Measurements from ENCODE around the gene LARP1. TPM values are rescaled to one million over a fixed set of nuclear protein-coding genes. Genes with fewer than 3 reads are reported as not detected.
A peak's percentile ranks its signal among the peaks of the same experiment; 100 is the strongest.

LARP1 gene
- total and polyA plus RNA-seq, 9 of the 15 experiments (the other 6 are each of a cell fraction or from before 2014, with no cell fraction given) = 22.6 to 300 (median 92.0) TPM

DNA sequence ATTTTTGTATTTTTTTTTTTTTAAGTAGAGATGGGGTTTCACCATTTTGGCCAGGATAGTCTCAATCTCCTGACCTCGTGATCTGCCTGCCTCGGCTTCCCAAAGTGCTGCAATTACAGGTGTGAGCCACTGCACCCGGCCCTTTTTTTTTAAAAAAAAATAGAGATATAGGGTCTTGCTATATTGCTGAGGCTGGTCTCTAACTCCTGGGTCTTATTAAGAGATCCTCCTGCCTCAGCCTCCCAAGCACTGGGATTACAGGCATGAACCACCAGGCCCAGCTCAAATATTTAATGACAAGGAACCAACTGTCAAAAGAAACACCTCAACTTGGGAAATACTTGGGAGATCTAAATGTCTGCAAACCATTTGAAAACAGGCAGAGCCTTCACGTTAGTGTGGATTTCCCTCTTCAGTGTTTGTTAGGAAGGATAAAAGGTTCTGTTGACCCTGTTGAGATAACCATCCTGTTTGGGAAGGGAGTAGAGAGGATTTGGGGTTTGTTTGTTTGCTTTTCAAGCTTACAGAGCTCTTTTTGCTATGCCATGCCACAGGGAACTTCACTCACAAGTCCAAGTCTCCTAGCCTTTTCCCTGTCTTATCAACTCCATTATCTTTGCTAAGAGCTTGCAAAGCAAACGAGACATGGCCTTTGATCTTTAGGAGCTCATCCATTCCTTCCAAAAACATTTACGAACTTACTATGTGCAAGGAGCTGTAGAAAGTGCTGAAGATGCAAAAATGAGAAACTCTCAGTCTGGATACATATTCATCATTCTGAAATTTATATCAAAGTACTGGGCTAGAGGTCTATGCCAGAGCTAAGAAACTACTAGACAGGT is 87.7 kb downstream of the LARP1 start (continued):
- TF ChIP-seq, protein P1, sequence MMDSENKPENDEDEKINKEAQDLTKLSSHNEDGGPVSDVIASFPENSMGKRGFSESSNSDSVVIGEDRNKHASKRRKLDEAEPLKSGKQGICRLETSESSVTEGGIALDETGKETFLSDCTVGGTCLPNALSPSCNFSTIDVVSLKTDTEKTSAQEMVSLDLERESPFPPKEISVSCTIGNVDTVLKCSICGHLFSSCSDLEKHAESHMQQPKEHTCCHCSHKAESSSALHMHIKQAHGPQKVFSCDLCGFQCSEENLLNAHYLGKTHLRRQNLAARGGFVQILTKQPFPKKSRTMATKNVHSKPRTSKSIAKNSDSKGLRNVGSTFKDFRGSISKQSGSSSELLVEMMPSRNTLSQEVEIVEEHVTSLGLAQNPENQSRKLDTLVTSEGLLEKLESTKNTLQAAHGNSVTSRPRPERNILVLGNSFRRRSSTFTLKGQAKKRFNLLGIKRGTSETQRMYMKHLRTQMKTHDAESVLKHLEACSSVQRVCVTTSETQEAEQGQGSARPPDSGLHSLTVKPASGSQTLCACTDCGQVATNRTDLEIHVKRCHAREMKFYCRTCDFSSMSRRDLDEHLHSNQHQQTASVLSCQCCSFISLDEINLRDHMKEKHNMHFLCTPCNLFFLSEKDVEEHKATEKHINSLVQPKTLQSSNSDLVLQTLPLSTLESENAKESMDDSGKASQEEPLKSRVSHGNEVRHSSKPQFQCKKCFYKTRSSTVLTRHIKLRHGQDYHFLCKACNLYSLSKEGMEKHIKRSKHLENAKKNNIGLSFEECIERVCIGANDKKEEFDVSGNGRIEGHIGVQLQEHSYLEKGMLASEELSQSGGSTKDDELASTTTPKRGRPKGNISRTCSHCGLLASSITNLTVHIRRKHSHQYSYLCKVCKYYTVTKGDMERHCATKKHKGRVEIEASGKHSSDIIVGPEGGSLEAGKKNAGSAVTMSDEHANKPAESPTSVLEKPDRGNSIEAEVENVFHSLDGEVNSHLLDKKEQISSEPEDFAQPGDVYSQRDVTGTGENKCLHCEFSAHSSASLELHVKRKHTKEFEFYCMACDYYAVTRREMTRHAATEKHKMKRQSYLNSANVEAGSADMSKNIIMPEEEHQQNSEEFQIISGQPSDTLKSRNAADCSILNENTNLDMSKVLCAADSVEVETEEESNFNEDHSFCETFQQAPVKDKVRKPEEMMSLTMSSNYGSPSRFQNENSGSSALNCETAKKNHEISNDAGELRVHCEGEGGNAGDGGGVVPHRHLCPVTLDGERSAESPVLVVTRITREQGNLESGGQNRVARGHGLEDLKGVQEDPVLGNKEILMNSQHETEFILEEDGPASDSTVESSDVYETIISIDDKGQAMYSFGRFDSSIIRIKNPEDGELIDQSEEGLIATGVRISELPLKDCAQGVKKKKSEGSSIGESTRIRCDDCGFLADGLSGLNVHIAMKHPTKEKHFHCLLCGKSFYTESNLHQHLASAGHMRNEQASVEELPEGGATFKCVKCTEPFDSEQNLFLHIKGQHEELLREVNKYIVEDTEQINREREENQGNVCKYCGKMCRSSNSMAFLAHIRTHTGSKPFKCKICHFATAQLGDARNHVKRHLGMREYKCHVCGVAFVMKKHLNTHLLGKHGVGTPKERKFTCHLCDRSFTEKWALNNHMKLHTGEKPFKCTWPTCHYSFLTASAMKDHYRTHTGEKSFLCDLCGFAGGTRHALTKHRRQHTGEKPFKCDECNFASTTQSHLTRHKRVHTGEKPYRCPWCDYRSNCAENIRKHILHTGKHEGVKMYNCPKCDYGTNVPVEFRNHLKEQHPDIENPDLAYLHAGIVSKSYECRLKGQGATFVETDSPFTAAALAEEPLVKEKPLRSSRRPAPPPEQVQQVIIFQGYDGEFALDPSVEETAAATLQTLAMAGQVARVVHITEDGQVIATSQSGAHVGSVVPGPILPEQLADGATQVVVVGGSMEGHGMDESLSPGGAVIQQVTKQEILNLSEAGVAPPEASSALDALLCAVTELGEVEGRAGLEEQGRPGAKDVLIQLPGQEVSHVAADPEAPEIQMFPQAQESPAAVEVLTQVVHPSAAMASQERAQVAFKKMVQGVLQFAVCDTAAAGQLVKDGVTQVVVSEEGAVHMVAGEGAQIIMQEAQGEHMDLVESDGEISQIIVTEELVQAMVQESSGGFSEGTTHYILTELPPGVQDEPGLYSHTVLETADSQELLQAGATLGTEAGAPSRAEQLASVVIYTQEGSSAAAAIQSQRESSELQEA (IDR thresholded peaks at IDR 0.05; ENCODE audit: low read depth) = no peak
- TF ChIP-seq IRF2 (CRISPR knock-in tag; IDR thresholded peaks at IDR 0.05) = no peak
- TF ChIP-seq ZNF316 (IDR thresholded peaks at IDR 0.05) = peak; percentile 96
- TF ChIP-seq MAFG (tag; conservative IDR thresholded peaks at IDR 0.05) = peak; percentile 90
- no peak for TF ChIP-seq NCOA2 (IDR thresholded peaks at IDR 0.05; ENCODE audit: partially characterized antibody in 2 of 2)
- TF ChIP-seq SMARCE1 (IDR thresholded peaks at IDR 0.05) = peak; percentile 17; the same call in 1 of the 2 replicates
- TF ChIP-seq, protein P2, sequence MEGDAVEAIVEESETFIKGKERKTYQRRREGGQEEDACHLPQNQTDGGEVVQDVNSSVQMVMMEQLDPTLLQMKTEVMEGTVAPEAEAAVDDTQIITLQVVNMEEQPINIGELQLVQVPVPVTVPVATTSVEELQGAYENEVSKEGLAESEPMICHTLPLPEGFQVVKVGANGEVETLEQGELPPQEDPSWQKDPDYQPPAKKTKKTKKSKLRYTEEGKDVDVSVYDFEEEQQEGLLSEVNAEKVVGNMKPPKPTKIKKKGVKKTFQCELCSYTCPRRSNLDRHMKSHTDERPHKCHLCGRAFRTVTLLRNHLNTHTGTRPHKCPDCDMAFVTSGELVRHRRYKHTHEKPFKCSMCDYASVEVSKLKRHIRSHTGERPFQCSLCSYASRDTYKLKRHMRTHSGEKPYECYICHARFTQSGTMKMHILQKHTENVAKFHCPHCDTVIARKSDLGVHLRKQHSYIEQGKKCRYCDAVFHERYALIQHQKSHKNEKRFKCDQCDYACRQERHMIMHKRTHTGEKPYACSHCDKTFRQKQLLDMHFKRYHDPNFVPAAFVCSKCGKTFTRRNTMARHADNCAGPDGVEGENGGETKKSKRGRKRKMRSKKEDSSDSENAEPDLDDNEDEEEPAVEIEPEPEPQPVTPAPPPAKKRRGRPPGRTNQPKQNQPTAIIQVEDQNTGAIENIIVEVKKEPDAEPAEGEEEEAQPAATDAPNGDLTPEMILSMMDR (IDR thresholded peaks at IDR 0.05 in 2 of 3, conservative IDR thresholded peaks at IDR 0.05 in 1 of 3; ENCODE audit: insufficient read depth in 2 of 3, low read depth in 1 of 3, low read length in 3 of 3) = no peak
- TF ChIP-seq, protein P3, sequence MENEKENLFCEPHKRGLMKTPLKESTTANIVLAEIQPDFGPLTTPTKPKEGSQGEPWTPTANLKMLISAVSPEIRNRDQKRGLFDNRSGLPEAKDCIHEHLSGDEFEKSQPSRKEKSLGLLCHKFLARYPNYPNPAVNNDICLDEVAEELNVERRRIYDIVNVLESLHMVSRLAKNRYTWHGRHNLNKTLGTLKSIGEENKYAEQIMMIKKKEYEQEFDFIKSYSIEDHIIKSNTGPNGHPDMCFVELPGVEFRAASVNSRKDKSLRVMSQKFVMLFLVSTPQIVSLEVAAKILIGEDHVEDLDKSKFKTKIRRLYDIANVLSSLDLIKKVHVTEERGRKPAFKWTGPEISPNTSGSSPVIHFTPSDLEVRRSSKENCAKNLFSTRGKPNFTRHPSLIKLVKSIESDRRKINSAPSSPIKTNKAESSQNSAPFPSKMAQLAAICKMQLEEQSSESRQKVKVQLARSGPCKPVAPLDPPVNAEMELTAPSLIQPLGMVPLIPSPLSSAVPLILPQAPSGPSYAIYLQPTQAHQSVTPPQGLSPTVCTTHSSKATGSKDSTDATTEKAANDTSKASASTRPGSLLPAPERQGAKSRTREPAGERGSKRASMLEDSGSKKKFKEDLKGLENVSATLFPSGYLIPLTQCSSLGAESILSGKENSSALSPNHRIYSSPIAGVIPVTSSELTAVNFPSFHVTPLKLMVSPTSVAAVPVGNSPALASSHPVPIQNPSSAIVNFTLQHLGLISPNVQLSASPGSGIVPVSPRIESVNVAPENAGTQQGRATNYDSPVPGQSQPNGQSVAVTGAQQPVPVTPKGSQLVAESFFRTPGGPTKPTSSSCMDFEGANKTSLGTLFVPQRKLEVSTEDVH (IDR thresholded peaks at IDR 0.05; ENCODE audit: low read depth, partially characterized antibody) = no peak
- TF ChIP-seq FOXA3 (CRISPR knock-in tag; conservative IDR thresholded peaks at IDR 0.05 in 1 of 2, IDR thresholded peaks at IDR 0.05 in 1 of 2) = 0 out of 4 replicates have a peak, but pooled peaks of 1 of the 2 experiments have one; percentile 48
- TF ChIP-seq CC2D1A (IDR thresholded peaks at IDR 0.05) = no peak
- TF ChIP-seq C11orf30 (IDR thresholded peaks at IDR 0.05; ENCODE audit: low read depth) = peak; percentile 93
- TF ChIP-seq MAFF (IDR thresholded peaks at IDR 0.05; ENCODE audit: low read length) = peak; percentile 91
- TF ChIP-seq MAFK (IDR thresholded peaks at IDR 0.05; ENCODE audit: low read length) = peak; percentile 88
- no peak for TF ChIP-seq ZNF232 (CRISPR knock-in tag; IDR thresholded peaks at IDR 0.05)
- no peak for TF ChIP-seq TAL1 (IDR thresholded peaks at IDR 0.05)
